ENCODE measurements around the gene SAMM50. TPM values are rescaled to one million over a fixed set of nuclear protein-coding genes. Genes with fewer than 3 reads are reported as not detected.

SAMM50 gene
- polyA plus RNA-seq, 1 experiment = 61.7 TPM

- ChIA-PET CTCF (no interaction called here), POLR2A (no interaction called here)
- H3K9me3 ChIP-seq (ENCODE audit: control insufficient read depth, insufficient read depth, low read length) = no peaks in the 10 kb centered on the region; the same call in 1 of the 2 replicates
- H3K27me3 ChIP-seq (ENCODE audit: control insufficient read depth, insufficient read depth, low read length) = no peaks in the 10 kb centered on the region
- H3K4me3 ChIP-seq (ENCODE audit: low read depth, low read length) = peak overlapping the region; percentile 70
- H3K27ac ChIP-seq (ENCODE audit: low read depth, low read length) = no peak overlapping the region
- no peak for DNase-seq (ENCODE audit: low read depth, low spot score)
- TF ChIP-seq, protein P1, sequence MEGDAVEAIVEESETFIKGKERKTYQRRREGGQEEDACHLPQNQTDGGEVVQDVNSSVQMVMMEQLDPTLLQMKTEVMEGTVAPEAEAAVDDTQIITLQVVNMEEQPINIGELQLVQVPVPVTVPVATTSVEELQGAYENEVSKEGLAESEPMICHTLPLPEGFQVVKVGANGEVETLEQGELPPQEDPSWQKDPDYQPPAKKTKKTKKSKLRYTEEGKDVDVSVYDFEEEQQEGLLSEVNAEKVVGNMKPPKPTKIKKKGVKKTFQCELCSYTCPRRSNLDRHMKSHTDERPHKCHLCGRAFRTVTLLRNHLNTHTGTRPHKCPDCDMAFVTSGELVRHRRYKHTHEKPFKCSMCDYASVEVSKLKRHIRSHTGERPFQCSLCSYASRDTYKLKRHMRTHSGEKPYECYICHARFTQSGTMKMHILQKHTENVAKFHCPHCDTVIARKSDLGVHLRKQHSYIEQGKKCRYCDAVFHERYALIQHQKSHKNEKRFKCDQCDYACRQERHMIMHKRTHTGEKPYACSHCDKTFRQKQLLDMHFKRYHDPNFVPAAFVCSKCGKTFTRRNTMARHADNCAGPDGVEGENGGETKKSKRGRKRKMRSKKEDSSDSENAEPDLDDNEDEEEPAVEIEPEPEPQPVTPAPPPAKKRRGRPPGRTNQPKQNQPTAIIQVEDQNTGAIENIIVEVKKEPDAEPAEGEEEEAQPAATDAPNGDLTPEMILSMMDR (IDR thresholded peaks at IDR 0.05; ENCODE audit: low read depth, low read length) = no peak
Observed at GRCh38 chr22:44025171-44026065, 70.2 kb downstream of the SAMM50 start.

- DNase-seq (ENCODE audit: low read depth, low spot score) = no peak
- Histone ChIP-seq H3K9me3 (ENCODE audit: control insufficient read depth, insufficient read depth, low read length) (no peaks in the 10 kb centered on the region; the same call in 1 of the 2 replicates), H3K4me3 (ENCODE audit: low read depth, low read length) (no peak overlapping the region), H3K27ac (ENCODE audit: low read depth, low read length) (no peak overlapping the region), H3K27me3 (ENCODE audit: control insufficient read depth, insufficient read depth, low read length) (no peaks in the 10 kb centered on the region)
- ChIA-PET CTCF (interaction anchor here (0.7 kb wide), 1 partner anchor 33 kb away, joined by 3 read pairs; no protein-coding TSS in a partner anchor), POLR2A (no interaction called here)
- TF ChIP-seq, protein P1 (IDR thresholded peaks at IDR 0.05; ENCODE audit: low read depth, low read length) = no peak
Observed at GRCh38 chr22:44026066-44026629, 70.9 kb downstream of the SAMM50 start.

DNA sequence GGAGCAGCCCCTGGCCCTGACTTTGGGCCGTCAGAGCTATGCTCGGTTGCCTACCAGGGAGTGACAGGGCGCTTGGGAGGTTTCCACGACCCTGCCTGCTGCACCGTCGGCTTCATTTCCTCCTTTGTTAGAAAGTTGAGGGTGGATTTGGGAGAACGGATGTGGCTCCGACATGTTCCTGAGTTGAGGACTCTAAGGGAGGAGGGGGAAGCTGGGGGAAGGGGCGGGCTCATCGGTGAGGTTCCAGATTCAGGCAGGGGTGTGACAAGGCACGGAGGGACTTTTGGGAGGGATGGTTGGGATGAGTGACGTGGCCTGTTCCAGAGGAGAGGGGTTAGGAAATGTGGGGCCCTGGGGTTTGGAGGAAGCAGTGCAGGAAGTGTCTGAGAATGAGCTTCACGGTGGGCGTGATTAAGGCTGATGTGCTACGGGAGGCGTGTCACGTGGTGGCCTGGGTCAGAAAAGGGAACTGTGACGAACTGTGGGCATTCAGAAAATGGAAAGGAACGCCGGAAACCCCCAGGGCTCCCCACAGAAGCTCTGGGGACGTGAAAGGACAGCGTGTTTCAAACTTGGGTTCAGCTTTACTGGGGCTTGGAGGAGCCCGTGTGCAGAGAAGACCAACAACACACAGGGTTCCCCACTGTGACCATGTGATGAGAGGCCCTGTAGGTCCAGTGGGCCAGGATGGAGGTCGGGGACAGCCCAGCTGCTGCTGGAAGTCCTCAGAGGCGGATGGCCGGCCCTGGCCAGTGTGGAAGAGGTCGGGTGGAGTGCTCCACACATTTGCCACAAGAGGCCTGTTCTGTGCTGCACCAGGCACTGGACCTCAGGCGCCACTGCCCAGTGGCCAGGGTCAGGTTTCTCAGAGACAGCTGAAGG, 71.6 kb downstream of the SAMM50 start:
- Histone ChIP-seq H3K27me3 (ENCODE audit: control insufficient read depth, insufficient read depth, low read length) (no peaks in the 10 kb centered on the region), H3K27ac (ENCODE audit: low read depth, low read length) (peak overlapping the region; percentile 21), H3K9me3 (ENCODE audit: control insufficient read depth, insufficient read depth, low read length) (no peaks in the 10 kb centered on the region; the same call in 1 of the 2 replicates), H3K4me3 (ENCODE audit: low read depth, low read length) (no peak overlapping the region)
- TF ChIP-seq, protein P1 (IDR thresholded peaks at IDR 0.05; ENCODE audit: low read depth, low read length) = no peak
- ChIA-PET CTCF (interaction anchor here (0.7 kb wide), 1 partner anchor 34 kb away, joined by 3 read pairs; no protein-coding TSS in a partner anchor), POLR2A (no interaction called here)
- DNase-seq (ENCODE audit: low read depth, low spot score) = no peak

DNA sequence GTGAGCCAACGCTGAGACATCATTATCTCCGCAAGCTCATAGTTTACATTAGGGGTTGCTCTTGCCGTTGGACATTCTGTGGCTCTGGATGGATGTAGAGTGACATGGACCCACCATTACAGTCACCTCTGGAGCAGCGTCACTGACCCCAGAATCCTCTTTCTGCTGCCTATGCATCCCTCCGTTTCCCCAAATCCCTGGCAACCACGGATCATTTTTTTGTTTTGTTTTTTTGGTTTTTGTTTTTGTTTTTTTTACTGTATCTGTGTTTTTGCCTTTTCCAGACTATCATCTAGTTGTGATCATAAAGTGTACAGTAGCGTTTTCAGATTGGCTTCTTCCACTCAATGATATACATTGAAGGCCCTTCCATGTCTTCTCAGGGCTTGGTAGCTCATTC, 72.8 kb downstream of the SAMM50 start:
- no peak for DNase-seq (ENCODE audit: low read depth, low spot score)
- POLR2A ChIA-PET = no interaction called here
- Histone ChIP-seq H3K27ac (ENCODE audit: low read depth, low read length) (no peak overlapping the region), H3K9me3 (ENCODE audit: control insufficient read depth, insufficient read depth, low read length) (peaks cover 3% of the 10 kb centered on the region), H3K27me3 (ENCODE audit: control insufficient read depth, insufficient read depth, low read length) (no peaks in the 10 kb centered on the region), H3K4me3 (ENCODE audit: low read depth, low read length) (no peak overlapping the region)
- CTCF ChIA-PET = no interaction called here
- TF ChIP-seq, protein P1 (IDR thresholded peaks at IDR 0.05; ENCODE audit: low read depth, low read length) = no peak

All from AG04450 (cell line).